ENCODE measurements around the gene RAMACL. TPM values are rescaled to one million over a fixed set of nuclear protein-coding genes. Genes with fewer than 3 reads are reported as not detected.

The RAMACL gene
- total RNA-seq, 1 donor from 2014 or later, result 0.30 TPM

DNA sequence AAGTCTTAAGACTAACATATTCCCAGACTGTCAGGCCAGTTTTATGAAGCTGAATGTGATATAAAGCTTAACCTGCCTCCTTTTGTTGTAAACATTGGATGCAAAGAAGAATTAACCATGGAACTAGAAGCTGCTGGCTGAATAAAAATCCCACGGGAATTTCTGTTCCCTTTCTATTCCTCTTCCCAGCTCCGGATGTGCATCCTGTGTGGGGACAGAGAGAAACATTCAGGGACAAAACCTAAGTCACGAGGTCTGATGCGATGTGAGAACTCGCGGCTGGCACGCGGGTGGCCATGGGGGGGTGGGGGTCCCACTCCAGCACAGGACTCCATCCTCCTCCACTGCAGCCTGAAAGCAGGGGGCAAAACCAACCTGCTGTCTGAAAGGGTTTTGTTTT lies 32.2 kb downstream of the RAMACL start:
- H3K9me3 Mint-ChIP-seq, result no peaks in the 10 kb centered on the region
- peaks cover 4% of the 10 kb centered on the region for H3K27me3 Mint-ChIP-seq
- H3K27ac Mint-ChIP-seq, result no peak overlapping the region
- no peaks in the 10 kb centered on the region for H3K36me3 Mint-ChIP-seq (ENCODE audit: low read depth)
- no peak overlapping the region for H3K4me3 Mint-ChIP-seq
- H3K4me1 Mint-ChIP-seq, result peaks cover 4% of the 10 kb centered on the region
- intact Hi-C loops (cut with micrococcal nuclease), result no loop called here
- DNase-seq, result no peak

DNA sequence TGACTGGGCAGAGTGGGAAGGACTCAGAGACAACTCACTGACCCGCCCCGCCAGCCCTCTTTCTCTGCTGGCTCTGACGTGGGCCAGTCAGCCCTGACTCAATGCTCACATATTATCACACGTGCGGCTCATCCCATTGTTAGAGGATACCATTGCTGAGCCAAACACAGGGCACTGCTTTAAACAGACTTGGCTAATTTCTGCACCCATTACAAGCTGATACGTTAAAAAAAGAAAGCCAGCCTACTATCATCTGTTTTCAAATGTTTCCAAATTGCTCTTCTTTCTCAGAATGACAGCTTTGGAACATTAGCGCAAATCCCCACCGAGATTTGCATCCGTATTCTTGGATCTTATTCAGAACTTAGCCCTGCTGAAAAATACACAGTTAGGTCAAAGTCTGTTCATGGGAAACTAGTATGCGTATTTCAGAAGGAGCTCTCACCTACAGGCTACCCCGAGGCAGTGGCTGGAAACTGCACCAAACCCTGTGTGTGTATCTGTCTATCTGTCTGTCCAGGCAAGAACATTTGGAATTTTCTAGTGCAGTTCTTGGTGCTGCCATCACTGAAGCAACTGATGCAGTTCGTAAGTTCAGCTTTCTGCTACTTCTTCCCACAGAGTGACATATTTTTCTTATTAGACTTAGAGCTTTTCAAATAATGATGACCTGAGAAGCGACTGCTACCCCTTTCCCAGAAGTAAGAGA lies 32.8 kb downstream of the RAMACL start:
- Mint-ChIP-seq H3K27me3 (peaks cover 6% of the 10 kb centered on the region), H3K27ac (no peak overlapping the region), H3K4me1 (peaks cover 4% of the 10 kb centered on the region), H3K4me3 (no peak overlapping the region), H3K36me3 (ENCODE audit: low read depth) (no peaks in the 10 kb centered on the region), H3K9me3 (no peaks in the 10 kb centered on the region)
- intact Hi-C loops (cut with micrococcal nuclease), result no loop called here
- no peak for DNase-seq

GRCh38 chr6:166552600-166552999 lies 33.9 kb downstream of the RAMACL start:
- Mint-ChIP-seq H3K4me3 (no peak overlapping the region), H3K9me3 (no peaks in the 10 kb centered on the region), H3K27ac (no peak overlapping the region), H3K36me3 (ENCODE audit: low read depth) (no peaks in the 10 kb centered on the region), H3K4me1 (peaks cover 4% of the 10 kb centered on the region), H3K27me3 (peaks cover 8% of the 10 kb centered on the region)
- no peak for DNase-seq
- intact Hi-C loops (cut with micrococcal nuclease), result no loop called here

DNA sequence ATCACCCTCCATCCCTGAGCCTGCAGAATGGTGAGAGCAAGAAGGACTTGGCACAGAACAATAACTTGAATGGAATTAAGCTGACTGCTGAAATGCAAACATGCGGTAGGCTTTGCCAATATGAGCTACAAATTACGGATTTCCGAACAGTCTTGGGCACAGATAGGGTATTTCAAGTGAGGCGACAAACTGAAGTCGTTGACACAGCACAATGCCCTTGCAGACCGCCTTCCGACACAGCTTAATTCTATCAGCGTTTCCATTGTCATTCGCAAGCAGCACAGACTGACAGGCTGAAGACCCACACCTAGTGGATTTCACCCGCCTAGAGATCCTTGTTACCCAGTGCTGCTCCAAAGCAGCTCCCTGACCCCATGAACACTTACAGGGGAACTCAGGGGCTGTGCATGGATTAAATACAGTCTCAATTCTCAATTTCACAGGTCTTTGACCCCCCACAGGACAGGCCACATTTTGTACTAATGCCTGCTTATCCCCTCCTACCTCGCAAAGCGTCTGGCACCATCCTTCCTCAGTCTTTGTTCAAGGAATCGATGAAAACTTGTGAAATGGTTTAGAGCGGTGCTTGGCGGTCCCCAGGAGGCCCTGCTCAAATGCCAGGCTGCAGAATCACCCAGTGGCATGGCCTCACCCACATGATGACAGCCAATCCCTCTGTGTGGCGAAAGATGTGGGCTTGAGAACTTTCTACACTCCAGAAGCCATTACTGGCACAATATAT lies 34.6 kb downstream of the RAMACL start:
- intact Hi-C loops (cut with micrococcal nuclease), result no loop called here
- peaks cover under 1% of the 10 kb centered on the region for H3K4me1 Mint-ChIP-seq
- H3K36me3 Mint-ChIP-seq (ENCODE audit: low read depth), result no peaks in the 10 kb centered on the region
- no peaks in the 10 kb centered on the region for H3K9me3 Mint-ChIP-seq
- no peak for DNase-seq
- H3K27ac Mint-ChIP-seq, result no peak overlapping the region
- peaks cover 4% of the 10 kb centered on the region for H3K27me3 Mint-ChIP-seq
- H3K4me3 Mint-ChIP-seq, result no peak overlapping the region

DNA sequence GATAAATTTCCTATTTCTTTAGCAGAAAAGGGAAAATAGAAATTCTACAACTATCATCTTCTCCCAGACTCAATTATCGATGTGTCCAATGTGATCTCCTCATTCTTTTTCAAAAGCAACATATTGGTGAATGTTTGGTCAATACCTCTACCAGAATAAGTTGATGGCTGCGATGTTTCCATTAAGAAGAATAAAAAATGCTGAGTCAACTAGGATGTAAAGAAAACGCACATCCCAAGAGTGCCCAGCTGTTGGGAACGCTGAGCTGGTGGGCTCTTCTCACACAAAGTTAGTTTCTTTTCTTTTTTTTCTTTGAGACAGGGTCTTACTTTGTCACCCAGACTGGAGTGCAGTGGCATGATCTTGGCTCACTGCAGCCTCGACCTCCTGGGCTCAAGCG lies 39.8 kb downstream of the RAMACL start:
- H3K27me3 Mint-ChIP-seq, result peaks cover 4% of the 10 kb centered on the region
- no peak for DNase-seq

GRCh38 chr6:166545156-166546034 lies 41.1 kb downstream of the RAMACL start:
- no peak overlapping the region for H3K4me3 Mint-ChIP-seq
- H3K4me1 Mint-ChIP-seq, result peaks cover 15% of the 10 kb centered on the region
- no peak overlapping the region for H3K27ac Mint-ChIP-seq
- no peaks in the 10 kb centered on the region for H3K36me3 Mint-ChIP-seq (ENCODE audit: low read depth)
- no peaks in the 10 kb centered on the region for H3K9me3 Mint-ChIP-seq
- H3K27me3 Mint-ChIP-seq, result peaks cover 4% of the 10 kb centered on the region
- DNase-seq, result no peak
- intact Hi-C loops (cut with micrococcal nuclease), result no loop called here

More for the DNA sequence above, 39.8 kb downstream of the RAMACL start:
- no peak overlapping the region for H3K27ac Mint-ChIP-seq
- peaks cover 4% of the 10 kb centered on the region for H3K4me1 Mint-ChIP-seq
- no peaks in the 10 kb centered on the region for H3K9me3 Mint-ChIP-seq
- H3K36me3 Mint-ChIP-seq (ENCODE audit: low read depth), result no peaks in the 10 kb centered on the region
- intact Hi-C loops (cut with micrococcal nuclease), result no loop called here
- no peak overlapping the region for H3K4me3 Mint-ChIP-seq

- no peak overlapping the region for H3K27ac Mint-ChIP-seq
- no peaks in the 10 kb centered on the region for H3K9me3 Mint-ChIP-seq
- no peaks in the 10 kb centered on the region for H3K36me3 Mint-ChIP-seq (ENCODE audit: low read depth)
- H3K4me3 Mint-ChIP-seq, result no peak overlapping the region
- peaks cover 4% of the 10 kb centered on the region for H3K27me3 Mint-ChIP-seq
- H3K4me1 Mint-ChIP-seq, result peaks cover 21% of the 10 kb centered on the region
- intact Hi-C loops (cut with micrococcal nuclease), result loop anchor here (5.0 kb wide), 1 partner anchor 408 kb away; no protein-coding TSS in a partner anchor
- no peak for DNase-seq
These were observed 42.2 kb downstream of the RAMACL start for GRCh38 chr6:166544296-166544605.

- no peak overlapping the region for H3K27ac Mint-ChIP-seq
- no peaks in the 10 kb centered on the region for H3K9me3 Mint-ChIP-seq
- no peaks in the 10 kb centered on the region for H3K36me3 Mint-ChIP-seq (ENCODE audit: low read depth)
- H3K4me1 Mint-ChIP-seq, result peaks cover 23% of the 10 kb centered on the region
- peaks cover 2% of the 10 kb centered on the region for H3K27me3 Mint-ChIP-seq
- no peak overlapping the region for H3K4me3 Mint-ChIP-seq
- DNase-seq, result no peak
- intact Hi-C loops (cut with micrococcal nuclease), result loop anchor here (5.0 kb wide), 1 partner anchor 409 kb away; no protein-coding TSS in a partner anchor
These were observed 42.7 kb downstream of the RAMACL start for GRCh38 chr6:166543603-166544295.

- Mint-ChIP-seq H3K36me3 (ENCODE audit: low read depth) (no peaks in the 10 kb centered on the region), H3K4me3 (no peak overlapping the region), H3K27me3 (no peaks in the 10 kb centered on the region), H3K9me3 (no peaks in the 10 kb centered on the region), H3K27ac (no peak overlapping the region), H3K4me1 (peaks cover 23% of the 10 kb centered on the region)
- intact Hi-C loops (cut with micrococcal nuclease), result loop anchor here (5.0 kb wide), 1 partner anchor 410 kb away; no protein-coding TSS in a partner anchor
- no peak for DNase-seq
These were observed 43.9 kb downstream of the RAMACL start for GRCh38 chr6:166542580-166542912.

GRCh38 chr6:166541876-166542579 lies 44.5 kb downstream of the RAMACL start:
- peaks cover 23% of the 10 kb centered on the region for H3K4me1 Mint-ChIP-seq
- H3K4me3 Mint-ChIP-seq, result peak overlapping the region; percentile 70
- peak overlapping the region; percentile 86 for H3K27ac Mint-ChIP-seq
- no peaks in the 10 kb centered on the region for H3K9me3 Mint-ChIP-seq
- no peaks in the 10 kb centered on the region for H3K27me3 Mint-ChIP-seq
- DNase-seq, result peak; percentile 68
- intact Hi-C loops (cut with micrococcal nuclease), result loop anchor here (1.0 to 5.0 kb wide), 2 partner anchors 85 to 410 kb away; partner anchors contain the start of gene RPS6KA2
- H3K36me3 Mint-ChIP-seq (ENCODE audit: low read depth), result no peaks in the 10 kb centered on the region

GRCh38 chr6:166541366-166541765 lies 45.1 kb downstream of the RAMACL start:
- intact Hi-C loops (cut with micrococcal nuclease), result loop anchor here (1.0 to 5.0 kb wide), 2 partner anchors 86 to 411 kb away; partner anchors contain the start of gene RPS6KA2
- no peaks in the 10 kb centered on the region for H3K9me3 Mint-ChIP-seq
- H3K27ac Mint-ChIP-seq, result peak overlapping the region; percentile 86
- peaks cover 23% of the 10 kb centered on the region for H3K4me1 Mint-ChIP-seq
- no peaks in the 10 kb centered on the region for H3K27me3 Mint-ChIP-seq
- no peaks in the 10 kb centered on the region for H3K36me3 Mint-ChIP-seq (ENCODE audit: low read depth)
- H3K4me3 Mint-ChIP-seq, result peak overlapping the region; percentile 70
- DNase-seq, result no peak

DNA sequence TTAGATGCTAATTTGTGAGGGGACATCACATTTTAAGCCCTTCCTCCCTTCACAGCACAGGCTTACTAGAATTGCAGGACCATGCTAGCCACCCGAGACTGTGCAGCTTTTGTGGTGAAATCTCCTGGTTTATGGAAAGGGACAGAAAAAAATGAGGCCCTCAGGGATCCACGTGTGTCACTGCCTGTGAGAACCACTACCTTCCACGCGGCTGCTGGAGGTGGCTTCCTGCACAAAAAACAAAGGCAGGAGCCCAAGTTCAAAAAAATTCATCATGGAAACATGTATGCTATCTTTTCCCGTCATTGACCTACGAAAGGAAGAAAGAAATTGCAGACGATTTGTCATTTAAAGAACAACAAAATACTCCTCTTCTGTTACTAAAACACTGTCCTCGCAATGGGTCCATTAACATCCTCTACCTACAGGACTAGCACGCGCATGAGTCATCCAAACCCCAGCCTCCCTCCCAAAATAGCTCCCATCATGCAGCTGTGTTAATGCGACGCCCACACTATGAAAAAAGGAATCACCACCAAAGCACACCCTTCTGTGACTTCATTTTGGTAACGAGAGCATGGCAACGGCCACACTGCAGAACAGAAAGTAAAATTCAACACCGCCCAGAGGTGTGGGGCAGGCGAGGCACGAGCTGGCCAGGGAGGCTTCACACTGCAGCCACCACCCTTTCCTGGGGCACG lies 45.7 kb downstream of the RAMACL start:
- peak; percentile 82 for DNase-seq
- peak overlapping the region; percentile 70 for H3K4me3 Mint-ChIP-seq
- intact Hi-C loops (cut with micrococcal nuclease), result loop anchor here (1.0 to 5.0 kb wide), 2 partner anchors 87 to 412 kb away; partner anchors contain the start of gene RPS6KA2
- no peaks in the 10 kb centered on the region for H3K36me3 Mint-ChIP-seq (ENCODE audit: low read depth)
- no peaks in the 10 kb centered on the region for H3K9me3 Mint-ChIP-seq
- no peaks in the 10 kb centered on the region for H3K27me3 Mint-ChIP-seq
- H3K27ac Mint-ChIP-seq, result peak overlapping the region; percentile 86
- peaks cover 23% of the 10 kb centered on the region for H3K4me1 Mint-ChIP-seq
